ENCODE data around the gene FIG4.
"Not testable (repeated sequence)": the region's sequence is repeated elsewhere in the genome, so short reads cannot be mapped to it uniquely, and the experiment has no call there.

Gene FIG4

DNA sequence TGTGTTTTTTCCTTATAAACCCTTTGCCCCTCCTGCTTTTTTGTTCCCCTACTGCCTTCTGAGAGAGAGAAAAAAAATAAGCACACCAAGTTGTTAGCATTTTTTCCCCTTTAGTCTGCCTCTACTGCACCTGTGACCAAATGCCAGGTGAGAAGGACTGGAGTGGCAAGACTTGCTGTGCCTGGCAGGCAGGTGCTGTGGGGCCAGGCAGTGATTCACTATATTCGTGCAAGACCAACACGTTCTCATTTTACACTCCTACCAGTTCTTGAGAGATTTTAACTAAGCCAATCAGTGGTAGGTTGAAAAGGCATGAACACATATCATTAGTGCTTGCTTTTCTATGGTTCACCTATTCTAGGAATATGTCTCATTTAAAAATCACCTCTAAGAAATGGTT is 109.7 kb downstream of the FIG4 start:
- DNase-seq, result no peak

DNA sequence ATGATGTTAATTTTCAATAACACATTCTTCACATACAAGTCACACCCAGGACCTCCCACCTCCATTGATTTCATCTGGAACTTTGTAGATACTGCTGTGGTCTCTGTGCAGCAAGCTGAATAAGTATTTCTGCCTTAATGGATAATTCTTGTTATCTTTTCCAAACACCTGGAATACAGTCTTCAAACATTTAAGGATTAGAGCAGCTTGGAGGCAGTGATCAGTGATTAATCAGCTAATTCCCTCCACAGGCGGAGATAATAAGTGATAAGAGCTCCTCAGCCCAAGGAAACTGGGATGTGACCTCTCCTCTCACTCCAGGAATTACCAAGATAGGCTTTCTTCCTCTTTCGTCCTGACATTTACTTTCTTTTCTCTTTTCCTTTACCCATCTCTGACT is 110.7 kb downstream of the FIG4 start:
- DNase-seq, result no peak

- no peak for DNase-seq
Observed at GRCh38 chr6:109804020-109804419, 112.9 kb downstream of the FIG4 start.

- no peak for DNase-seq
Observed at GRCh38 chr6:109807881-109808280, 116.8 kb downstream of the FIG4 start.

- DNase-seq, result no peak
Observed at GRCh38 chr6:109808837-109809236, 117.7 kb downstream of the FIG4 start.

- DNase-seq, result no peak
Observed at GRCh38 chr6:109815054-109815453, 124.0 kb downstream of the FIG4 start.

DNA sequence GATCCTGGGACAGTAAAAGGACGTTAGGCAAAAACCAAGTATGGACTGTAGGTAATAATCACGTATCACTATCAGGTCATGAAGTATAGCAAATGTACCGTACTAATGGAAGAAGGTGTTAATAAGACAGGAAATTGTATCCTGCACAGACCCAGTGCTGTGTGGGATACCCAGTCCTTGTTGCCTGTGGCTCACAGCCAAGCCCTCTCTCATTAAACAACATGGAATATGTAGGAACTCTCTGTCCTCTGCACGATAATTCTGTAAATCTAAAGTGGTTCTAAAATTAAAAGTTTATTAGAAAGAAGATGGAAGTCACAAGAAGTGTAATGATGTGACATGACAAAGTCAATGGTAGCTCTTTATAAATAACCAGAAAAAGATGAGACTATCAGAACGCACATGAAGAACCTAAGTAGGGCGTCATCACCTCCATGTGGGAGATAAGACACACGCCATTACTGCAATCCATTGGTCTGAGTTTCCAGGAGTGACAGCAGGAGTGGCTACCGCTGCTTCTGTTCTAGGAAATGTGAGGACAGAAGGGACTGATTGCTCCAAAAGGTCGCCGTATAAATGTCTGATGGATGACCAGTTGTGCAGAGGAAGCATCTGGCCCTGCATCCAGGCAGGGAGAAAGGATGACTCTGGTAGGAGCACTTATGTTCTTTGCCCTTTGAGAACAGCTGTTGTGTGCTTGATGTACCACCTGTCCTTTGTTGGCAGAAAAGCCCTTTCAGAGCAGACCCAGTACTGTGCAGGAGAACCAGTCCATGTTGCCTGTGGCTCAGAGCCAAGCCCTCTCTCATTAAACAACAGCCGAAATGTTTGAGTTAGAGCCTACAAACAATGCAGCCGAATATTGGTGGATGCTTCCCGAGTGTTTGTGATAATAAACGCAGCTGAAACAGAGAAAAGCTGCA is 125.6 kb downstream of the FIG4 start:
- peak; percentile 54 for DNase-seq

DNA sequence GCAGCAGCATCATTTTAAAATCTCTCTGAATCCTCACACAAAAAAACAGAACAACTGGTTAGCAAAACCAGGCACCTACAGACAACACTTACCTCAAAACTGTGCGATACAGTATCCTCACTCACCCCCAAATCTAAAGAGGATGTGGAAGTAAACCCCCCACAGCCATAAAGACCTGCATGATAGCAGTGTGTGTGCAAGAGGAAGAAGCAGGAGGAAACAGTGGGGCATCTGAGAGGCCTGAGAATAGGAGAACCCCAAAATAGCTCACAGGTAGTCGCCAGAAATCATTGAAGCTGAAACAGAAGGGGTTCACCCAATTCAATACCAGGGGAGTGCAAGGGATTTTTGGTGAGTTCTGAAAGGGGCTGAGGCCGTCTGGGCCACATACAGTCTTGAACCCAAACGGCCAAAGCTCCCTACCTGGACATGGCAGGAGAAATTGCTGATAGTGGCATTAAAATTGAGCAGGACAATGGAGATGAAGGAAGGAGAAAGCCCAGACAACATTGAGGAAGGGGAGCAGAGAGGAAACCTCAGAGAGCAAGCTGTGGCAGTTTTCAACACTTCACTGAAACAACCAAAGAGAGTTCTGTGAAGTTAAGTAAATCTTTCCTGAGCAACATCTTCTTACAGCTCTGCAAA is 129.7 kb downstream of the FIG4 start:
- no peak for DNase-seq

DNA sequence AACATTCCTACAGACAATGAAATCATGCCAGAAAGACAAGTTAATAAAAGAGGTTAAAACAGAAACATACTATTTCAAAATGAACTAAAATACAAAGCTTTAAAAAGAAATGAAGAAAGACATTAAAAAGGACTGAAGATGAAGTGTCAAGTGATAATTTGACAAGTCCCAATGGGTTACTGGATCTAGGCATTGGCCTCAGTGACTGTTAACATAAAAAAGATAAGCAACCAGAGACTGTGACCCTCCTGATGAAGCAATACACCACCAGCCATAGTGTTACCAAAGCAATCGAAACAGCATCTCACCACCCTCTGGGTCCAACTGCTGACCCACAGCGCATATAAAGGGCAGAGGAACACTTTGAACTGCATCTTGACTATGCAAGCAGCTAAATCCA is 130.3 kb downstream of the FIG4 start:
- no peak for DNase-seq

DNA sequence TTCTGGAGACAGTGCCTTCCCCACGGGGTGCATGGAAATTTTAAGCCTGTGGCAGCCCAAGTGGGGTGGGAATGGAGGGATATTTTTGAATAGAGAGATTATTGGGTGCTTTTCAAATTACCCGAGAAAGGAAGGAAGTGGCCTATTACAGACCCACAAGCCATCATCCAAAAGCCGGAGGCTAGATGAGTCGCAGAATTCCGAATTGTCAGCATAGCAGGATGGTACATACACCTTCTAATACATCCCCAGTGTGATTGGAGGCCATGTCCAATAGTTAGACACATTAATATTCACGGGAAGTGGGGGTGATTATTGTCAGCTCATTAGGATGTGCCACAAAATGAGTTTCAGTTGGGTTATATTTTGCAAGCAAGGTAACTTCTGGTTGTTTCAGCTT is 133.0 kb downstream of the FIG4 start:
- DNase-seq, result no peak

GRCh38 chr6:109826551-109826950 is 135.5 kb downstream of the FIG4 start:
- DNase-seq, result no peak

- DNase-seq, result not testable (repeated sequence)
Observed at GRCh38 chr6:109831352-109831751, 140.3 kb downstream of the FIG4 start.

DNA sequence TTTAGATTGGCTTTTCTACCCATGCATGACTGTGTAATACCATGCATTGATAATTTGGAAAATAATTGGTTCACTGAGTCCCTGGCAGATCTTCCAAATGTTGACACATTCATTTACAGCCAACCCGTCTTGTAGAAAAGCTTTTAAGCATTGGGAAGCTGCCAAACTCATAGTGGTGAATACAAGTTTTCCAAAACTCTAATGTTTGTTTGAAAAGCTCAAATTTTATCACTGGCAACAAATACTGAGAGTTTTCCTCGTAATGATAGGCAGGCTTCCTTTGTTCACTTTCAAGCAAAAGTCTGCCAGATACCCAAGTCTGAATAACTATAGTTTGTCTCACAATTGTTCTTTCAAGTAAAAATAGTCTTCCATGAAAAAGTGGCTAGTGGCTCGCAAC is 143.0 kb downstream of the FIG4 start:
- peak; percentile 20 for DNase-seq

DNA sequence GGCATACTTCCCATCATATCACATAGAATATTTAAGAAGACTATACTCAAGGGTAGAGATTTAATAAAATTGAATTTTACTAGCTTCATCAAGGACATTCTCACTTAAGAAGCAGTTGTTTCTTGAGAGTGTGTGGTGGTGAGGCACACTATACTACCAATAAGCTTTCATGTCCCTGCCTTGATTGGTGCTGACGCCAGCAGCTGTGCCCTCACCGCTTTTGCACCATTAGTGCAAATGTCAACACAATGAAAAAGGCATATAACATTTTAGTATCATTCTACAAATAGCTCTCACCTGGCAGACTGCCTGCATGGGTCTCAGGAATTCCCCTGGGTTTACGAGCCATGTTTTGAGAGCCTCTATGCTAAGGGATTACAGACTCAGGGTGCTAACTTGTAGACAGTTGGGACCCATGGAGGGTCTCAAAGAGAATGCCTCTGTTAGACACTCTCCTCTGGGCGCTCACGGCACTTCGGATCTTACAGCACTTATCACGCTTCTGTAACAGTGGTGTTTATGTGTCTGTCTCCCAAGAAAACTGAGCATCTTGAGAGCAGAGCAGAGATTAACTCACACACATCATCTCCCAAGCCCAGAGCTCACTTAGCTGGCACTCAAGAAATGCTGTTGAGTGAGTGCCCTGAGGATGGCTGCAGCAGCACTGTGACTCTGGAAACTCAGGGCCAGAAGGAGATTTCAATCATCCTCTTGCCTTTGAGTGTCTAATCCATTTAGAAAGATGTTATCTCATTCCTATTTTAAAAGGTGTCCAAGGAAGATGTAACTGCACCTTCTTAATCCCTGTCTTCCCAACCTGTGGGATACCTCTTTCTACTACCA is 143.7 kb downstream of the FIG4 start:
- DNase-seq, result peak; percentile 85

DNA sequence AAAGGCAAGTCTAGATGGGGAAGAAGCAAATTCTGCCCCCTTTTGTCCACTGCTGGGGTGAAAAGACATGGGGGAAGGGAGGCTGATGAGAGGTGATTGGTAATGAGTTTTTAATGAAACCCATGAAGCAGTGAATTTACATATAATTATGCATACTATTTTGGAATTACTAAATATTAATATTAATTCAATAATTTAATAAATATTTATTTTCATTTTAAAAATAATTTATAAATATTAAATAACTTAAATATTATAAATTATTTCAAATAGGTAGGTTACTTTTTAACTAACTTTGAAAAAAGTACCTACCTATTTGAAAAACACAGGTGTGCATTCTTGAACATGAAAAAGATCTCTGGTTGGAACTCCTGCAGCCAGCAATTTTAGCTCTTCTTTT is 148.9 kb downstream of the FIG4 start:
- DNase-seq, result no peak

DNA sequence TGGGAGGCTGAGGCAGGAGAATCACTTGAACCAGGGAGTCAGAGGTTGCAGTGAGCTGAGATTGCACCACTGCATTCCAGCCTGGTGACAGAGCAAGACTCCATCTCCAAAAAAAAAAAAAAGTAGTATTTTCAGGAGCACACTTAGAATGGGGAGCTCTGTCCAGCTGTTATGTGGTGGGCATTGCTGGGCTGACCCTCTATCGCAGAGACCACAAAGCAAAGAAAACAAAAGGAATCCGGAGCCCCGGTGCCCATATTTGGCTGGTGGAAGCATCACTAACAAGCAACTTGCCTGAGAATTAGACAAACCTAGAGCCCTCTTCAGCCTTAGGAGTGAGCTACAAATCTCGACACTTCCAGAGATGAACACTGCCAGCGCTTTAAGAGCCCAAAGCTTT is 149.7 kb downstream of the FIG4 start:
- no peak for DNase-seq

GRCh38 chr6:109841869-109842268 is 150.8 kb downstream of the FIG4 start:
- DNase-seq, result no peak

DNA sequence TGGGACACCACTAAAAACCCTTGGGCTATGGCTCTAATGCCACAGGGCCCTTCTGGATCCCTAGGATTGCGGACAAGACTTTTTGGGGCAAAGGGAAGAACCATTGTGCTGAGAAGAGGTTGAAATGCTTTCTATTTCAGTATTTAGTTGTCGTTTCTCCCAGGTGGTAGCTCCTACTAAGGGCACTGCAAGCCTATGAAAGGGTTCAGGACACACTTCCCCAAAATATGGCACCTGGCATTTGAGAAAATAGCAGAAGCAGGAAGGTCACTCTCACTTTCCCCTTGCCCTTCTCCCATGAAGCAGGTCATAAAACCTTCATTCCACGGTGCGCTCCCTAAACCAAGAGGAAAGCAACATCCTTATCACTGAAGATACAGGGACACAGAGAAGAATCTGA is 161.6 kb downstream of the FIG4 start:
- DNase-seq, result no peak

- no peak for DNase-seq
Observed at GRCh38 chr6:109853426-109853825, 162.3 kb downstream of the FIG4 start.

GRCh38 chr6:109853951-109854350 is 162.9 kb downstream of the FIG4 start:
- no peak for DNase-seq

GRCh38 chr6:109854541-109855308 is 163.6 kb downstream of the FIG4 start:
- no peak for DNase-seq

DNA sequence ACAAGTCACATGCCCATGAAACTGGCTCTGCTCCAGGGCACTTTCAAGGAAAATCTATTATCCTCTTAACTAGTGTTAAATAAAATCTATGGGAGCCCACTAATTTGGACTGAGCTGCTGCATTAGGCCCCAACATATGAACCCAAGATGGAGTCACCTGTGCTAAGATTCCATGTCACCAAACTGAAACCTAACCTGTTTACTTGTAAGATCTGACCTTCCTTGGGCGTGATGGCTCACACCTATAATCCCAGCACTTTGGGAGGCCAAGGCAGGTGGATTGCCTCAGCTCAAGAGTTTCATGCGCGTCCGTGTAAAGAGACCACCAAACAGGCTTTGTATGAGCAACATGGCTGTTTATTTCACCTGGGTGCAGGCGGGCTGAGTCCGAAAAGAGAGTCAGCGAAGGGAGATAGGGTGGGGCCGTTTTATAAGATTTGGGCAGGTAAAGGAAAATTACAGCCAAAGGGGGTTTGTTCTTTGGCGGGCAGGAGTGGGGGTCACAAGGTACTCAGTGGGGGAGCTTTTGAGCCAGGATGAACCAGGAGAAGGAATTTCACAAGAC is 164.5 kb downstream of the FIG4 start:
- not testable (repeated sequence) for DNase-seq

All from NCI-H1436 treated with DMSO at 0.1 percent for 48 hours (cell line).